Measurements from ENCODE around the gene NR1I3.
A peak's percentile ranks its signal among the peaks of the same experiment; 100 is the strongest.
"Not testable (repeated sequence)": the region's sequence is repeated elsewhere in the genome, so short reads cannot be mapped to it uniquely, and the experiment has no call there.

NR1I3 gene

GRCh38 chr1:161238039-161238473 lies at the start of gene NR1I3:
NR1I3 (minus strand) TSS chr1:161238203; CDS start chr1:161236565, 1,638 bp downstream.
- no peak for DNase-seq

DNA sequence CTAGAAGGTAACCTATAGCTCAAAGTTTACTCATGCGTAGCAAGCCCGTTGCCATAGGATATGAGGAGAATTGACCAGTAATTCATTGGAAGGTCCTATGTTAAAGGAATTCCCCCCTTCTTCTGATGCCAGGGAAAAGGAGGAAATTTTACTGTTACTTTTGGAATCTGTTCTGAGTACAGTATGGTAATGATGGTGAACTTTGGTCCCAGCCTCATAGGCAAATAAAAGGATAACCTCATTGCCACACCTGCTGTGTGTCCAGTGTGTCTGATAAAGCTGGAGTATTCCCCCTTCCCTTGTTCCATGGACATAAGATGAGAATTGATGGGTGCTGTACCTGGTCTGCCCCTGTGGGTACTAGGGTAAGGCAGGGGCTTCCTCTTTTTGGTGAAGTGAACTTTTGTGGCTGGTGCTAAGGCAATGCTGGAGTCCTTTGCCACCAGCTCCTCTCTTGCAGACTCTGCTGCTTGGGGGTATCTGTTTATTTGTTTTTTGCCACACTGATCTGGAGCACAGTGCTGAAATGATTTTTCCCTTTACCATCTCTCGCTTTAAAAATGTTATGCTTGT lies 49.6 kb upstream of the NR1I3 start:
- no peak for DNase-seq

GRCh38 chr1:161285521-161285920 lies 47.5 kb upstream of the NR1I3 start:
- DNase-seq, result no peak

- DNase-seq, result no peak
These were observed 47.1 kb upstream of the NR1I3 start for GRCh38 chr1:161285113-161285512.

- no peak for DNase-seq
These were observed 45.0 kb upstream of the NR1I3 start for GRCh38 chr1:161282991-161283390.

GRCh38 chr1:161274874-161275273 lies 36.9 kb upstream of the NR1I3 start:
- peak; percentile 53 for DNase-seq

DNA sequence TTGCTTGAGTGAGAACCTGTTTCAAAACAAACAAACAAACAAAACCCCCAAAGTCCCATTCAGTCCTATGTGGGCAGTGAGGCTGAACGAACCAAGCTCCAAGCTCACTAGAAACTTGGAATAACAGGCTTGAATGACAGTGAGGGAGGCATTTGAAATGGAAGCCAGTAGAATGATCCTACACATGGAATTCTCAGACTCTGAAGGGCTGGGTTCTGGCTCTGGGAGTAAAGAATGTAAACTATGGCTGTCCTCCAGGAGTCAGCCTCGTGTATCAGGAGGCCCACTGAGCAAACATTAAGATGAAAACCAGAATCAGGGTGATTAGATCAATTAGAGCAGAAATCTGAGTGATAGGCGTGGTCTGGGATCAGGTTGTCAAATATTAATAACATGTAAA lies 35.4 kb upstream of the NR1I3 start:
- DNase-seq, result no peak

GRCh38 chr1:161267321-161267720 lies 29.3 kb upstream of the NR1I3 start:
- no peak for DNase-seq

GRCh38 chr1:161266836-161267235 lies 28.8 kb upstream of the NR1I3 start:
- no peak for DNase-seq

- DNase-seq, result no peak
These were observed 28.2 kb upstream of the NR1I3 start for GRCh38 chr1:161266202-161266601.

- DNase-seq, result no peak
These were observed 27.3 kb upstream of the NR1I3 start for GRCh38 chr1:161265305-161265704.

- DNase-seq, result no peak
These were observed 23.5 kb upstream of the NR1I3 start for GRCh38 chr1:161261261-161262235.

DNA sequence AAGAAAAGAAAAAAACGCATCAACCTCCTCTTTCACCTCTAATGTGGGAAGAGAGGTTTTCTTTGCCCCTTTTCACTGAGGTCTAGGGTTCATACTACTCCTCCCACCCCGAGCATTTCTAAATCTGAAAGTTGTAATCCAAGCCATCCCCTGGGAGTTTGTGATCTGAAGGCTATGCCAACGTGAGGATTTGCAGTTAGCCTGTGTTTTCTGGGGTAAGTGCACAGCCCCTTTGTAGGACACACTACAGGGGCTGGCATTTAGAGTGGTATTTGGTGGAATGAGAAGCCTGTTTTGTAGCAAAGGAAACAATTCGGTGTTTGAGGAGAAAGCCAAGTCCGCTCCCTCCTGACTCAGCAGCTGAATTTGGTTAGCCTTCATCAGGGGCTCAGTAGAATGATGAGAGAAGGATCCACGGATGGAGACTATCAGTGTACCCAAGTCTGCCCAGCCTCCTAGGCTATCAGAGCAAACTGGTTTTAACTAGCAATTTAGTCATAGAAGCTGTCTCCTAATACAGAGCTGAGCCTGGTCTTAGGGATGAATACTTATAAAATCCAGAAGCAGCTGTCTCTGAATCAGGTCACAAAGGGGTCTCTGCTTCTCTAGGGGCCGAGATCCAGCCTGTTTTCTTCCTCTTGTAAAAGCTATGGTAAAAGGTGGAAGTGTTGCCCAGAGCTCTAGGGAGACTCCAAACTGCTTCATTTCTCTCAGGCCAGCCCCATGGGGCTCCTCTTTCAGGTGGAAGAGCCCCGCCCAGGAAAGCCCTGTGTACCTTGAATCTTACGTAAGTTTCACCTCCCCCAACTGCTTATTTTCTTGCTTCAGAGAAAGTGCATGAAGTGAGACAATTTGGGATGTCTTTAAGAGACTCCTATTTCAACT lies 22.6 kb upstream of the NR1I3 start:
- no peak for DNase-seq

DNA sequence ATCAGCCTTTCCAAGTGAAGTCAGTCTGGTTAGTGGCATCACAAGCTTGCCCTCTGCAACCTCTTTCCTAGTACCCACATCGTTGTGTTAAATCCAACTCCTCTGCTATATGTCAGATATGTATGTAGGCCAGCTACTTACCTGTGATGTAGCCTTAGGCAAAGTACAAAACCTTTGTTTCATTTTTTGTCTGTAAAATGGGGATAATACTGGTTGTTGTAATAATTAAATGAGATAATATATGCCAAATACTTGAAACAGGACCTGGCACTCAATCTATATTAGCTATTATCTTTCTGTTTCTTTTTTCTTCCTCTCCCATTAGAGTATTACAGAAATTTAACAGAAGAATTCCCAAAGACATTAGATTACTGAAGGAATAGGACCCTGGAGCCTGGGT lies 21.8 kb upstream of the NR1I3 start:
- no peak for DNase-seq

GRCh38 chr1:161259345-161259702 lies 21.3 kb upstream of the NR1I3 start:
- DNase-seq, result no peak

DNA sequence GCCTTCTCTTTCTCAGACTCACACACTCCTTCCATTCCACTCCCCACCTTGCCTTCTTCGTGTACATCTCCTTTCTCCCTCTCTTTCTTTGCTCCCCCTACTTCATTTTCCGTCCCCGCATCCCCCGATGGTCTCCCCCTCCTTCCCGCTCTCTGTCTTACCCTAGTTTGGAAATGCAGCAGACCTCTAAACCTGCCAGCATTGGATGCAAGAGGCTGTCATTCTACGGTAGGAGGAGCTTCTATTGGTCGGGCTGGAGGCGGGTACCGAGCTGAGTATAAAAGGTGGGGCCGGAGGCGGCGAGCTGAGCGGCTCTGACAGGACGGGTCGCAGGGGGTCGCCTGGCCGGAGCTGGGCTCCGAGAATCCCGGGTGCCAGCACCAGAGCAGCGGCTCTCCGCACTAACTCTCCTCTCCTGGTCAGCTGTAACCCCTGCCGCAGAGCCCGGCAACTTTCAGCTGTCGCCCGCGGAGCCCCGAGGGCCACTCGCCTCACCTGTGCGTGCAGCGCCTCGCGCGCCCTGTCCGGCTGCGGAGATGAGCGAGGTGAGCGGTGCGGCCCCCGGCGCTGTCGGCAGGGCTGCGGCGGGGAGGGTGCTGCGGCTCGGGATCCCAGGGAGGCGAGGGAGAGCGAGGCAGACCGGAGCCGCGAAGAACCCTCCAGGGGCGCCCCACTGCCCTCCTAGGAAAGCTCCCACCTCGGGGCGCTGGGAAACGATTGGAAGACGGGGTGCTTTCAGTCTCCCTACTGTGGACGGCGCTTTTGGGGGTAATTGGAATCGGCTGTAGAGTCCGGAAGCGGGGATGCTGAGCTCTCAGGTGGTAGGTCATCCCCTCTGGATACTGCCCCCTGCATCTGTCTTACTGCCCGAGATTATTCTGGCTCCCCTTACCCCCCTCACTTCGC lies 20.7 kb upstream of the NR1I3 start, which contains the start of gene PCP4L1:
Gene PCP4L1 (plus strand): TSS at position 307 of the 906 bp plus-strand sequence. CDS start 230 bp downstream, at position 537.
- DNase-seq, result peak; percentile 52

DNA sequence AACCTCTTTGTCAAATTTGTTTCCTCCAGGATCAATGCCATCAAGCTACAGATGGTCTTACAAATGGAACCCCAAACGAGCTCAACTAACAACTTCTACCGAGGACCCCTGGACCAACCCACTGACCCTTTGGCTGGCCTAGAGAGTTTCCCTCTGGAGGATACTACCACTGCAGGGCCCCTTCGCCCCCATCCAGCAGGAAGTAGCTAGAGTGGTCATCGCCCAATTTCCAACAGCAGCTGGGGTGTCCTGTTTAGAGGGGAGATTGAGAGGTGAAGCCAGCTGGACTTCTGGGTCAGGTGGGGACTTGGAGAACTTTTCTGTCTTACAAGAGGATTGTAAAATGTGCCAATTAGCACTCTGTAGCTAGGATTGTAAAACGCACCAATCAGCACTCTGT lies 19.1 kb upstream of the NR1I3 start:
- not testable (repeated sequence) for DNase-seq

DNA sequence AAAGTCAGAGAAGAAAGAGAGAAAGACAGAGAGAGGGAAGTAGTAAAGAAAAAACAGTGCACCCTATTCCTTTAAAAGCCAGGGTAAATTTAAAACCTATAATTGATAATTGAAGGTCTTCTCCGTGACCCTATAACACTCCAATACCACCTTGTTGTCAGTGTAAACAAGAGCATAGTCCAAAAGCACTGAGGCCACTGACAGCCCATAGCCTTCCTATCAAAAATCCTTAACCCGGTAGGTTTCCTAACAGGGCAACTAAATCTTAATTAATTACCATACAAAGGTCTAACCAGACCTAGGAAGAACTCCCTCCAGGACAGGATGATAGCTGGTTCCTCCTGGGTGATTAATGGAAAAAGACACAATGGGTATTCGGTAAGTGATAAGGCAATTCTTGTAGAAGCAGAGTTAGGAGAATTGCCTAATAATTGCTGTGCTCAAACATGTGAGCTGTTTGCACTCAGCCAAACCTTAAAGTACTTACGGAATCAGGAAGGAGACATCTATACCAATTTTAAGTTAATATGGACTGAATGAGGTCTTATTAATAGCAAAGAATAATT lies 18.0 kb upstream of the NR1I3 start:
- not testable (repeated sequence) for DNase-seq

GRCh38 chr1:161255302-161255701 lies 17.3 kb upstream of the NR1I3 start:
- DNase-seq, result not testable (repeated sequence)

GRCh38 chr1:161251579-161251978 lies 13.6 kb upstream of the NR1I3 start:
- no peak for DNase-seq

DNA sequence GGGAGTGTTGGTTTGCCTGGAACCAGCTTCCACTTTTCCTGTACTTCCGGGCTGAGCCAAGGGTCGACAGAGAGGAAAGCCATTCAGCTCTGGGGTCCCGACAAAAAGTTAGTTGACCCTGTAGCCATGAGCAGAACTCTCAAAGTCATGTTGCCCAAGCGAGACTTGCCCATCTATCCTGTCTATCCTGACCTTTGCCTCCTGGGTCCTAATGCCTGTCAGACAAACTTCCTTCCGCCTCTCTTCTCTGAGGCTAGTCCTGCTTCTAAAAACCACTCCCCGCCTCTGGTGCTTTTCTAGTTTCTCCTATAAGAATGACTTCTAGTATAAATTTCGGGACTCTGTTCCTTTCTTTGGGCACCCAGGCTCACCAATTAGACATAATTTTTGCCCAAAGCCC lies 12.8 kb upstream of the NR1I3 start:
- DNase-seq, result no peak

- DNase-seq, result not testable (repeated sequence)
These were observed 12.1 kb upstream of the NR1I3 start for GRCh38 chr1:161250100-161250499.
